ENCODE results near the gene HADH.
A peak's percentile ranks its signal among the peaks of the same experiment; 100 is the strongest.

HADH gene

DNA sequence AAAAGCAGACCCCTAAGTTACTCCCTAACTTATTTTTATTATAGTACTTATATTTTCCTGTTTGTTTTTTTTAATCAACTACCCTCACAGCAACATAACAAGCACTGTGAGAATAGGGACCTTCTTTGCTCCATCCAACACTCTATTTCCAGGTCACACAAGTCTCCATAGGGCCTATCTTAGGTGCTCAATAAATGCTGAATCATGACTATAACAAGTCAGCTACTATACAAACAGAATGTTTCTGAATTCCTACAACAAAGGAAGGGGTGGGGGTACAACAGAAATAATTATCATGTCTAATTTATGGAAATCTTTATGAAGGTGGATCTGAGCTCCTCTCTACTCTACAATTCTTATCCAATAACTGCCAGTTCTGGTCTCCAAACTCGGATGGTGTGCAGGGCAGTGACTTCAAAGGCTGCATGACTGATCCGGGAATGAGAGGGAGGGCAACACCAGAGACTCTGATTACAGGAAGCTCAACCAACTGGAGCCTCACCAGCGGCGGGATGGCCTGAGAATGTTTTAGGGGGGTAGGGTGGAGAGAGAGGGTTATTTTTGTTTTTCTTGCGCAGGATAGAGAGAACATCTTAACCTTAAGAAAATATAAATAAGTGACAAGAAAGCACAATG lies 71.1 kb downstream of the HADH start:
- no peak for DNase-seq

DNA sequence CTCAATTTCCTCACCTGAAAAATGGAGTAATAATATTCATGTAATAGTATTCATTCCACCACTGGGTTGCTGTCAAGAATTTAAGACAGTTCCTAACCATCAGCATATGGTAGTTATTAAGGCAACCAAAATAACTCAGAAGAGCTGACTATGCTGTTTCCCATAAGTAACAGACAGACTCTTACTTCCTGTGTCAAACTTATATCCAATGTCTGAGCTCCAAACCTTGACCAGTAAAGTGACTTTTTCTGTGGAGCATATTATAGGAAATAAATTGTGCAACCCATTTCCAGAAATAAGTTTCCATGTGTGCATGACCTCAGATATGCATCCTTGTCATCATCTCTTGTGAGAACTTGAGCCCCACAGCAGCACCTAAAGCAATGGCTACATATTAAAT lies 78.8 kb downstream of the HADH start:
- no peak for DNase-seq

DNA sequence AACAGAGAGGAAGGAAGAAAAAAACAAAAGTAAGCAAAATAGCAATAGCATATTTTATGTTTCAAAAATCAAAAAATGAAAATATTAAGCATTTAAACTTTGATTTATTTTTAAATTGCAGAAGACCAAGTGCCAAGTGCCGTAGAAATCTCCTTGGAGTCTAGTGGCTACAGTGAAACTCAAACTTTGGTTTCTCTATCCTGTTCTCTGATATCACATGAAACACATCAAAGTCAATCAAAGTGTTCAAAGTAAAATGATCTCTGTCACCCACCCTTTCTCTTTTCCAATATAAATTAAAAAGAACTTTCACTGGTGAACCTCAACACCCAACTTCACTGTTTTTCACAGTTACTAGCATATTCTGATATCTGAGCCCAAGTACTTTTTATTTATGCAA lies 81.1 kb downstream of the HADH start:
- DNase-seq, result no peak

DNA sequence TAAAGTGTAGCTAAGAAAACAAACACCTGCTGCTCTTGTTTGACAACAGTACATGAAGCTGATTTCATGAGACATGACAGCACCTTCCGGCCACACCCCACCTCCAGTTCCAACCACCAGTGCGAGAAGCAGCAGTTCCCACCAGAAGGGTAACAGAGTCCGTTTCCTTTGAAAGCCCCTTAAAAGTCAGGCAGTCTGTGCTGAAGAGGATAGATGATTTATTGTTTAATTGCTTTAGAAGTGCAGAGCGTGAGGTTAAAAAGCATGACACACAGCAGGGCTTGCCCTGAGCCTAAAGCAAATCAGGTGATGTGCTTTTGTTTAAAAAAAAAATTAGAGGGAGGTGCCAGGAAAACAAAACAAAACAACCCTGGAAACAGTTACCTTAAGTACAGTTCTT lies 82.6 kb downstream of the HADH start:
- peak; percentile 70 to 76 for DNase-seq

DNA sequence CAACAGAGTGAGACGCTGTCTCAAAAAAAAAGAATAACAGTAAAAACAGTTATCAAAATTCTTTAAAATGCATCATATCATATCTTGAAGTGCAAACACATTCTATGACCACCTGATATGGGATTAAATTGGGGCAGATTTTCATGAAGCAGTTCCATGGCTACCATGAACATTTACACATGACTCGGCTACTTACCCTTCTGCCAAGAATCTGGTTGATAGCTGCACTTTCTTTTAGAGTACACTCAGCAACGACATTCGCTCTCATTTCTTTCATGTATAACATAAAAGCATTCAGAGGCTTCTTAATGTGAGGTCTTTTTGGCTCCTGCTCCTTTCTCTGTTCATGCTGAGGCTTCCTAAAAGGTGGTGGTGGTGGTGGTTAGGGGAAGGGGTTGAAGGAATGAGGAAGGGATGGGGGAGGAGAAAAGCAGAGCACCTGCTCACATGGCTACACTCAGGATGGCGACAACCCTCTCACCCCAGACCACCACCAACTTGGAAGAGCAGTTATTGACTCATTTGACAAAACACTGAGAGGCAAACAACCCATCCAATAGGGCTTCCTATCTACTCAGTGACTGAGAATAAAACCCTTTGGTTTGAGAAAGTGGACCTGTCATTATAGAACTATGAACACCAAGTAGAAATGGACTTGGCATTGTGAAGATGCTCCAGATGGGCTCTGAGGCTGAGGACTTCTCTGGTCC lies 88.5 kb downstream of the HADH start:
- no peak for DNase-seq

DNA sequence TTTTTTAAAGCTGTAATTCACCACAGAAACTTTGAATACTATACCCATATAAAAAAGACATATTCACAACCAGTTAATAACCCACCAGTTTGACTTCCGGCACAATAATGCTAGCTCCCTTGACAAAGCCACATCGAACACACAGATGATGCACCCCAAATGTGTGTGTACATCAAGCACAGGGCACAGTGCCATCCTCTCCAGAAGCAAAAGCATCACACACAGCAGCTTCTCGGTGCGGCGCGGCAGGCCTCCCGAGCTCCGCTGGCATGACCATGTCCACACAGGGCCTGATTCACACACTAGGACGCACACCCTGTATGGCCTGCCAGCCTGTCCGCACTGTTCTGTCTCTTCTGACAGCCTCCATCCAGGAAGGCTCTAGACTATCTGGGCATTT lies 91.1 kb downstream of the HADH start:
- DNase-seq, result peak; percentile 41 to 61

DNA sequence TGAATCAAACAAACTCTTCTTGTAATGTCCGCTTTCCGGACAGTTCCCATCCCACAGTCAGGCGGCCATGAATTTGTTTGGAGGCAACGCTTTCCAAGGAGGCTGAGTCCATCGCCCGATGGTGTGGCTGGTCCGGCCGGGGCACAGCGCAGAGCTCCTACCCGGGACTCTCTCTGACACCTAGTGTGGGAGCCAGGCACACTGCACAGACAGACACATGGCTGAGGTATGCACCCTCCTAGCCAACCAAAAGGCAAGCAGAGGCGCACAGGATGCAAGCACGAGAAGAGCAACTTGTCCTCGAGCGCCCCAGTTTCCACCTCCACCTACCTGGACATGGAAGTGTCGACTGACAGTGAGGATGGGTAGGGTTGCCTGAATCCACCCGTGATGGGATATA lies 91.6 kb downstream of the HADH start:
- DNase-seq, result no peak

All from CD4-positive, alpha-beta T cell treated with Interleukin-1 beta for 1 hour (primary cell).